GM18502 (cell line): ENCODE results near the gene INTS11.

Source experiments
- ATAC-seq: cut with Tn5 transposase; IDR thresholded peaks from one replicate; pipeline ENCODE4 v1.9.1; 2021; ENCODE audit warnings: mild to moderate bottlenecking; ENCODE audit not compliant: unreplicated experiment, poor library complexity

The INTS11 gene

DNA sequence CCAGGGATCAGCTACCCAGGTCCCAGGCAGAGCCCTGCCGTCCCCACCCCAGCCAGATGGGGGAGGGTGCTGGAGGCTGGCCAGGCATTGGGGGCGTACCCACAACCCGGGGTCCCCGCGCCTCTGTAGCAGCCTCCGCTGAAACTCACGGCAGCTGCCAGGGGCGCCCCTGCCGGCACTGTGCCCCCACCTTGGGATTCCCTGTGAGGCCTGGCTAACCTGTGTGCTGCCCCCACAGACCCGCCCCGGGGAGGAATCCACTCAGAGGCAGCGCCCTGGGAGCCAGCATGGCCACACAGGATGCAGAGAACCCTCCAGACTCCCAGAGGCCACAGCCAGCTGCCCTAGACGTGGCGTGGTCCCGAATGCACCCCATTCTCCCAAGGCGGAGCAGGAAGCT, 20.9 kb upstream of the INTS11 start:
- no peak for ATAC-seq

DNA sequence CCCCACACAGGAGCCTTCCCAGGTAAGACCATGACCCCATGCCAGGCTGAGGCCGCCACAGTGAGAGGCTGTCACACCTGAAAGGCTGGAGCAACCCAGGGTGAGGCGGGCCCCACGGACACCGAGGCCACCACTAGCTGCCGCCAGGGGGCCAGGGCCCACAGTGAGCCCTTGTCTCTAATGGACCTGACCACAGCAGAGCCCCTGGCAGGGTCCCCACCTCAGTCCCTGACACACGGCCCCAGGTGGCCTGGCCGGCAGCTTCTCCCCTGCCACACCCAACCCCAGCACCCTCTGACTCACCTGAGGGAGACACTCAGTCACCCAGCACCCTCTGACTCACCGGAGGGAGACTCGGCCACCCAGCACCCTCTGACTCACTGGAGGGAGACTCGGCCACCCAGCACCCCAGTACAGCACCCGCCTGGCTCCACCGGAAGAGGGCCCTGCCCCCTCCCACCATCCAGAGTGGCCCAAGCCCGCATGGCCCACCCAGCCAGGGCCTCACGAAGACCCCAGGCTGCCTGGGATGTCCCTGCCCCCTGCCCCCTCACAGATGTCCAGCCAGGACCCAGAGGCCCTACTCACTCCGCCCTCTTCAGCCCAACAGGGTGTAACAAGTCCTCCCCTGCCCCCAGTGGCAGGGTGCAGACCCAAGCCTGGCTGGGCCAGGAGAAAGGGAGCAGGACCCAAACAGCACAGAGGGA, 20.3 kb upstream of the INTS11 start:
- ATAC-seq: no peak

DNA sequence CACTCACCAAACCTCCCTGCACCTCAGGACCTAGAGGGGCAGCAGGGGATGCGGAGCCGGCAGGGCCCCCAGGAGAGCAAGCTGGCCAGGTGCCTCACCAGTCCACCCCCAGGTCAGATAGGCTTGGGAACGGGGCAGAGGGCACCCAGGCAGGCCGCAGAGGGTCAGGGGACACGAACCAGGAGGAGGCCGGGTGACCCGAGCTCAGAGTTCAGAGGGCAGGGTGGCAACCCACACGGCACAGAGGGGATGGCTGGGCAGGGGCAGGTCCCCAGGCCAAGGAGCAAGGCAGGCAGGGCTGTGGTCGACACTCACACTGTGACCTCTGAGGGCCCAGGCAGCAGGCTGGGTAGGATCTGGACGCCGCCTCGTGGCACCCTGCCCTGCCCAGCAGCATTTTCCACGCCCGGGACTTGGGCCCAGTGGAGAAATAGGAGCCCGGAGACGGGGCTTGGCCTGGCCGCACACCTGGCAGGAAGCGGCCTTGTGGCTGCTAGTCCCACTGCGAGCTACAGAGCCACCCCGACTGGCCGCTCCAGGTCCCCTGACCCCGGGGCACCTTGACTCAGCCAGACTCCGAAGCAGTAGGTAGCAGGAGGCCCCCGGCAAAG, 19.5 kb upstream of the INTS11 start:
- ATAC-seq: no peak

DNA sequence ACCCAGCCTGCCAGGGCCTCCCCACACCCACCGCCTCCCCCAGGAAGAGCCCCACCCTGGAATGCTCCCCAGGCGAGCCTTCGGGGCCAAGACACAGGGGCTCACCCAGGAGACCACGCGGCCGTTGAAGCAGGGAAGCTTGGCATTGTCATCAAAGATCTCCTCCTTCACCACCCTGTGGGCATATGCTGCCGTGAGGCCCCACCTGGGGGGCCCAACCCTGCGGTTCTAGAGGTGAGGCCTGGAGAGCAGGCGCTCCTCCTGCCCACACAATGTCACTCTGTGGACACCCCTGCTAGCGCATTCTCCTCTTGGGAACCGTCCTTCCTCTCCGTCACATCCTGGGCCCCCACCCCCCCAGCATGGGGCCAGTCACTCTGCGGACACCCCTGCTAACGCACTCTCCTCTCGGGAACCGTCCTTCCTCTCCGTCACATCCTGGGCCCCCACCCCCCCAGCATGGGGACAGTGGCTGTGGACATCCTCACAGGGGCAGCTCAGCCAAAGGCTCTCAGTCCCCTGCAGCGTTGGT, 18.2 kb upstream of the INTS11 start:
- no peak for ATAC-seq

DNA sequence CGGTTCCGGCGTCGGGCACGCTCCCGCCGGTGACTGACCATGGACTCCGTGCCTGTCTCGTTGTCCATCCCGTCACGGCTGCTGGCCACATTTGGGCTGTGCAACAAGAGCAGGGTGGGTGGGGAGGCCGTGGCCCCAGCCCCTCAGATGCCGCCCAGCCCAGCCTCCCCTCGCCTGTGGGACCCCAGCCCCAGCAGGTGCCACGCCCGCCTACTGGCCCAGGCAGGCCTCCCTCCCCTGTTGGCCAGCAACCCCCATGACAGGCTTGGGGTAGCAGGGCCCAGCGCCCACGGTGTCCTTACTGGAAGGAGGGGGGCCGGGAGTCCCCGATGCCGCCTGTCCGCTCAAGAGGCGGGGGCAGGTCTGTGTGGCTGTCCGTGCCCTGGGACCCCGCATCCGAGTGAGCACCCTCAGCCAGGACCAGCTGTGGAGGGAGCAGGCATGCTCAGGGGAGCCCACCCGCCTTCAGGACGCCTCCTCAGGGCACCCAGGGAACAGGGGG, 17.7 kb upstream of the INTS11 start:
- no peak for ATAC-seq

DNA sequence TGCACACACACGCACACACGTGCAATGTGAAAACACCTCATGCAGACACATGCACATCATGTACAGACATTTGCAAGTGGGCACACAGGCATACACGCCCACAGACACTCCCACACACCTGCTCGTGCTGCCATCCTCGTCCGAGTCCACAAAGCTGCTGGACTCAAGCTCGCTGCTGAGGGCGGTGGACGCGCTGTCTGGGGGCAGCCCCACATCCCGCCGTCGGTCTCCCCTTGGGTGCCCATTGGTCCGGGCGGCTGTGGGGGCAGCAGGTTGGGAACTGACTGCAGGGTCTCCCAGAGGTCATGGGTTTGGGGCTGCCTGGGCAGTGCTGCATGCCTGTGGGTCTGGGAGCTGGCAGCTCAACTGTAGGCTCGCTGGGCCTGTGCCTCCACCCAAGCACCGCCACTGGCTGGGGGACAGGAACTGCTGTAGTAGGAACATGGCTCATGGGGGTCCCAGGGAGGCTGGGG, 17.1 kb upstream of the INTS11 start:
- no peak for ATAC-seq

DNA sequence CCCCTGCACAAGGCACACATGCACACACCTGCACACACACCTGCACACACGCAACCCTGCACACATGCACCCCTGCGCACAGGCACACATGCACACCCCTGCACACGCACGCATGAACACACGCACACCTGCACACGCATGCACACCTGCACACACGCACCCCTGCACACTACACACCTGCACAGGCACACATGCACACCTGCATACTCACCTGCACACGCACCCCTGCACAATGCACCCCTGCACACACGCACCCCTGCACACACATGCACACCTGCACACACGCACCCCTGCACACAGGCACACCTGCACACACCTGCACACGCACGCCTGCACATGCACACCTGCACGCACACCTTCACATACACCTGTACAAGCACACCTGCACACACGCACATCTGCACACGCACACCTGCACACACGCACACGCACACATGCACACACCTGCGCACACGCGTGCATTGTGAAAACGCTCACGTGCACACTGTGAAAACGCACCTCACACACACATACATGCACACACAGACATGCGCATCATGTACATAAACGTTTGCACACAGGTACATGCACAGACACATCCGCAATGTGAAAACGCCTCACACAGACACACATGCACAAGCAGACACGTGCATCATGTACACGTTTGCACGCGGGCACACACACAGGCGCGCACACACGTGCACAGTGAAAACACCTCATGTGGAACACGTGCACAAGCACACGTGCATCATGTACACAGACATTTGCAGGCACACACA, 16.5 kb upstream of the INTS11 start:
- no peak for ATAC-seq

DNA sequence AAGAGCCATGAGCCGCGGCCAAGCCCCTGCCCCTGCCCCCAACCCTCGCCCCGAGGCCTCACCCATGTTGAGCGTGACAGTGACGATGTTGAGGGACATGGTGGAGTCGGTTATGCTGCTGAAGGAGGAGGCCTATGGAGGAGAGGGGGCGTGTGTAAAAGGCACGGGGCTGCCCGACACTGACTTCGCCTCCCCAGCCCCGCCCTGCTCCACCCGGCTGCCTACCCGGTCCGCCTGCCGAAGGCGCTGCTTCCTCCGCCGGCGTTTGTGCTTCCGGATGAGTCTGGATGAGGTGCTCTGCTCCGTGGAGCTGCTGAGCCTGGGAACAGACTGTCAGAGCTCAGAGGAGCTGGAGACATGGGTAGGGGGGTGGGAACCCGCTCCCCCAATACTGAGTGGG, 15.7 kb upstream of the INTS11 start:
- no peak for ATAC-seq

DNA sequence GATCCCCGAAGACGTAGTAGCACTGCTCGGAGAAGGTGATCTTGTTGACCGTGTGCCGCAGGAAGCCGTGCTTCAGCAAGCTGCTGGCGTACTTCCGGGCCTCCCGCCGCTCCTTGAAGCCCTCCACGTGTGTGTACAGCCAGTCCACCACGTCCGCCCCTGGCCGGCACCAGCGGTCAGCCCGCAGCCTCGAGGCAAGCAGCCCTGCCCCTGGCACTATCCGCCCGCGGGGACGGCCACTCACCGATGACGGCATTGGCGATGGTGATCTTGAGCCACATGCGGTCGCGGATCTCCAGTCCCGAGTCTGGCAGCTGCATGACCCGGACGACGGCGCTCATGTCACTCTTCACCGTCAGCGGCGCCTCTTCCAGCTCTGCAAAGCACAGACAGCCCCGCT, 13.8 kb upstream of the INTS11 start:
- ATAC-seq: no peak

DNA sequence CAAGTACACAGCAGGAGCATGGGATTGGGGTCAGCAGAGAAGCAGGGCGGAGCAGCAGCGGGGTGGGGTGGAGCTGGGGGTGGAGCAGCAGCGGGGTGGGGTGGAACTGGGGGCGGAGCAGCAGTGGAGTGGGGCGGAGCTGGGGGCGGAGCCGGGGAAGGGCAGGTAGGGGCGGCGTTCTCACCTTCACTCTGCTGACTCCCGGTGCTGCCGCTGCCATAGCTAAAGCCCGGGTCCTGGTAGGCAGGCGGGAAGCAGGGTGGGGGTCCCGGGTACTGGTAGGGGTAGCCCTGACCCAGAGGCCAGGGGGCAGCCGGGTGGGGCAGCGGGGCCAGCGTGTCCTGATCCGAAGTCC, 13.3 kb upstream of the INTS11 start:
- no peak for ATAC-seq

DNA sequence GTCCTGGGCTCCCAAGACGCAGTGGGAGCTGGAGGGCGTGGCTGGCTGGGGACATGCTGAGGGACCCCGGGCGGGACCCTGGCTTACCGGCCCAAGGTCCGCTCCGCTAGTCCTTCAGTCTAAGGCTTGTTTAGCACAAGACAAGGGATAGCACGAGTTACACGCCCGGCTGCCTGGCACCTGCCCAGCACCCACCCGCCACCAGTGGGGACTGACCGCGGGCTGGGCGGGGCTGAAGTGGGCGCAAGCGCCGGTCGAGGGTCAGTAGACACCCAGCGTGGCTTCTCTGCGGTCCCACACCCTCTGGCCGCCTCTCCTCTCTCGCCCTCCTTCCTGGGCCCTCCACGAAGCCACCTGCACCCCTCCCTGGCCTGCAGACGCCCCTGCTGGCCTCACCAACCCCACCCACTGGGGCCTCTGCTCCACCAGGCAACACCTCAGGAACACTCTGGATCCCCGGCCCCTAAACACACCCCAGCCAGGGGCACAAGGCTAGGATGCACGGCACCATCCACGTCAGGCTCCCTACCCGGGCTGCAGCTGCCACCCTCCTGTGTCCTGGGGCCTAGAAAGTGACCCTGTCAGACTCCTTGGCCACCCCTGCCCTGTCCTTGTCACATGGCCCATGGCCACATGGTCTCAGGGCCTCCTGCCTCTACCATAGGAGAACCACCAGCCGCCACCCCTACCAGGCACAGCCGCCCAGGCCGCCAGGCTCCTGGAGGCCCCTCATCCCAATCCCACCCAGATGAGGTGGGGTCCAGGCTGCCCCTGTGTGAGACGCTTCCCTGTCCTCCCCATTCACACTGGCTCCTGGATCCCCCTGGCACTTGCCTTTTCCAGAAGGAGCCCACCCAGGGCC, 12.7 kb upstream of the INTS11 start:
- ATAC-seq: no peak

DNA sequence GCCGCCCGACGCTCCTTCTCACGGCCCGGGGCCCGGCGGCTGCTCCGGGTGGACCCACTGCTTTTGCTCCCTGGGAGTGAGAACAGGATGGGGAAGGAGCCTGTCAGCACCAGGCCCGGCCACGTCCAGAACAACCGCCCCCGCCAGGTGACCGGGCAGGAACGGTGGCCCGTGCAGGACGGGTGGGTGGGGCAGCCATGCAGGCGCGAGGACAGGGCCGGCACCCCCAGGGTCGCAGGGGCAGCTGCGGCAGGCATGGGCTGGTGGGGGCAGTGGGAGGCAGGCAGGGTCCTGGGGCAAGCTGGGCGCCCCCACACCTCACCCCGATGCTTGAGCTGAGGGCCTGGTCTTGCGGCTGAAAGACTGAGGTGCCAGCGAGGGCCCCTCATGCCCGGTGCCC, 12.0 kb upstream of the INTS11 start:
- ATAC-seq: no peak

DNA sequence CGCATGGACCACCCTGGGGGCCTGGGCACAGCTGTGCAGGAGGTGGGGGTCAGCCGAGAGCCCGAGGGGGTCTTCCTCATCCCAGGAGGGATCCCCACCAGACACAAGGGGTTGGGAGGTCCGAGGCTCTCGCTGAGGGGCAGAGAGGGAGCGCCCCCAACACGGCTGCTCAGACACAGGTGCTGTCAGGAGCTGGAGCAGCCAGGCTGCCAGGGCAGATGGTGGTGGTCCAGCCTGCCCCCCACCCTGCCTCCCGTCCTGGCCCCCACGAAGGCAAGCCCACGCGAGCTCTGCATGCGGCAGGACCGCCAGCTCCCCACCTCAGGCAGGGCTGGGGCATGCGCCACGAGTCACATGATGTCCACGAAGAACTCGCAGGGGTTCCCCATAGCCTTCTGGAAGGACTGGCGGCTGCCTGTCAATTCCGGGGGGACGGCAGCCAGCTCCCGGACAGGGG, 11.4 kb upstream of the INTS11 start:
- no peak for ATAC-seq

DNA sequence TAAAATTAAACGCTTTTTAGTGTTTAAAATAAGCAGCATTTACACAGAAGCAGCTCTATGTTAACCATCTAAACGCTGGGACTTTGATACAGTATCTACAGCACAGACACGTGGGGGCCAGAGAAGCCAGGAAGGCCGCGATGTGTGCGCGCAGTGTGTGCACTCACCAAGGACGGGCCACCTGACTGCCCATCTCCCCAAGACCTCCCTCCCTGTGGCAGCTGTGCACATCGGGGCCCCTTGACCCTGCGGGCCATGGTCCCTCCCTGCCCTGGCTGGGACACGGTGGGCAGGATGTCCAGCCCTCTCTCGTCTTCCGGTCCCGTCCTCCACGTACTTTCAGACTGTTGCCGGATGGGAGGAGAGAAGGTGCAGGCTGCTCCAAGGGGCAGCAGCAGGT, 10.8 kb upstream of the INTS11 start:
- no peak for ATAC-seq

DNA sequence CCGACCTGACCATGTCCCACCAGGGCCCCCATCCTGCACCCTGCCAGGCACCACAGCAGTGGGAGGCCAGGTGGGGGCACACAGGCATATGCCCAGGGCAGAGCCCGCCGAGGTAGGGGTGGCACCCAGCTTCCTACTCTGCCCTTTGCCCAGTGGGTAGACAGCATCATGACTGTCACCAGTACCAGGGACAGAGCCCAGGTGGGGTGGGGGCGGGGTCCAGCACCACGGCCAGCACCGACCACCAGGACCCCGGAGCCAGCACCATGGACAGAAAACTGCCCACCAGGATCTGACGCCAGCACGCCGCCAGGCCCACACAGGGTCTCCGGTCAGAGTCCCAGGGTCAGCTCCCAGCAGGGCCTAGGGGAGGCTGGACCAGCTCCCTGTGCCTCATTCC, 10.4 kb upstream of the INTS11 start:
- ATAC-seq: no peak

DNA sequence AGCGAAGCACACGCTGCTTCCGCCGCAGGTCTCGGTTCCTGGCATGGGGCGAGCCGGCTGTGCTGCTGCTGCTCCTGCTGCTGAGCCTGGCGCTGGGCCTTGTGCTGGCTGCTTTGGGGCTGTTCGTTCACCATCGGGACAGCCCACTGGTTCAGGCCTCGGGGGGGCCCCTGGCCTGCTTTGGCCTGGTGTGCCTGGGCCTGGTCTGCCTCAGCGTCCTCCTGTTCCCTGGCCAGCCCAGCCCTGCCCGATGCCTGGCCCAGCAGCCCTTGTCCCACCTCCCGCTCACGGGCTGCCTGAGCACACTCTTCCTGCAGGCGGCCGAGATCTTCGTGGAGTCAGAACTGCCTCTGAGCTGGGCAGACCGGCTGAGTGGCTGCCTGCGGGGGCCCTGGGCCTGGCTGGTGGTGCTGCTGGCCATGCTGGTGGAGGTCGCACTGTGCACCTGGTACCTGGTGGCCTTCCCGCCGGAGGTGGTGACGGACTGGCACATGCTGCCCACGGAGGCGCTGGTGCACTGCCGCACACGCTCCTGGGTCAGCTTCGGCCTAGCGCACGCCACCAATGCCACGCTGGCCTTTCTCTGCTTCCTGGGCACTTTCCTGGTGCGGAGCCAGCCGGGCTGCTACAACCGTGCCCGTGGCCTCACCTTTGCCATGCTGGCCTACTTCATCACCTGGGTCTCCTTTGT, 9.2 kb upstream of the INTS11 start:
- ATAC-seq: no peak

DNA sequence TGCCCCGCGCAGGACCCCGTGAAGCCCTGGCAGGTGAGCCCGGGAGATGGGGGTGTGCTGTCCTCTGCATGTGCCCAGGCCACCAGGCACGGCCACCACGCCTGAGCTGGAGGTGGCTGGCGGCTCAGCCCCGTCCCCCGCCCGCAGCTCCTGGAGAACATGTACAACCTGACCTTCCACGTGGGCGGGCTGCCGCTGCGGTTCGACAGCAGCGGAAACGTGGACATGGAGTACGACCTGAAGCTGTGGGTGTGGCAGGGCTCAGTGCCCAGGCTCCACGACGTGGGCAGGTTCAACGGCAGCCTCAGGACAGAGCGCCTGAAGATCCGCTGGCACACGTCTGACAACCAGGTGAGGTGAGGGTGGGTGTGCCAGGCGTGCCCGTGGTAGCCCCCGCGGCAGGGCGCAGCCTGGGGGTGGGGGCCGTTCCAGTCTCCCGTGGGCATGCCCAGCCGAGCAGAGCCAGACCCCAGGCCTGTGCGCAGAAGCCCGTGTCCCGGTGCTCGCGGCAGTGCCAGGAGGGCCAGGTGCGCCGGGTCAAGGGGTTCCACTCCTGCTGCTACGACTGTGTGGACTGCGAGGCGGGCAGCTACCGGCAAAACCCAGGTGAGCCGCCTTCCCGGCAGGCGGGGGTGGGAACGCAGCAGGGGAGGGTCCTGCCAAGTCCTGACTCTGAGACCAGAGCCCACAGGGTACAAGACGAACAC, 8.5 kb upstream of the INTS11 start:
- no peak for ATAC-seq

DNA sequence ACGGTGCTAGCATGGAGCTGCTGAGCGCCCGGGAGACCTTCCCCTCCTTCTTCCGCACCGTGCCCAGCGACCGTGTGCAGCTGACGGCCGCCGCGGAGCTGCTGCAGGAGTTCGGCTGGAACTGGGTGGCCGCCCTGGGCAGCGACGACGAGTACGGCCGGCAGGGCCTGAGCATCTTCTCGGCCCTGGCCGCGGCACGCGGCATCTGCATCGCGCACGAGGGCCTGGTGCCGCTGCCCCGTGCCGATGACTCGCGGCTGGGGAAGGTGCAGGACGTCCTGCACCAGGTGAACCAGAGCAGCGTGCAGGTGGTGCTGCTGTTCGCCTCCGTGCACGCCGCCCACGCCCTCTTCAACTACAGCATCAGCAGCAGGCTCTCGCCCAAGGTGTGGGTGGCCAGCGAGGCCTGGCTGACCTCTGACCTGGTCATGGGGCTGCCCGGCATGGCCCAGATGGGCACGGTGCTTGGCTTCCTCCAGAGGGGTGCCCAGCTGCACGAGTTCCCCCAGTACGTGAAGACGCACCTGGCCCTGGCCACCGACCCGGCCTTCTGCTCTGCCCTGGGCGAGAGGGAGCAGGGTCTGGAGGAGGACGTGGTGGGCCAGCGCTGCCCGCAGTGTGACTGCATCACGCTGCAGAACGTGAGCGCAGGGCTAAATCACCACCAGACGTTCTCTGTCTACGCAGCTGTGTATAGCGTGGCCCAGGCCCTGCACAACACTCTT, 7.7 kb upstream of the INTS11 start:
- no peak for ATAC-seq
